HepG2 (cell line): ENCODE results near the gene TCF3. TPM values are rescaled to one million over a fixed set of nuclear protein-coding genes. Genes with fewer than 3 reads are reported as not detected.
A peak's percentile ranks its signal among the peaks of the same experiment; 100 is the strongest.

ENCODE experiments used
- HMG20B ChIP-seq: conservative IDR thresholded peaks from 2 replicates; pipeline ENCODE4 v1.6.1; 2016; ENCODE audit warnings: missing genetic modification reagents, missing compliant biosample characterization
- MED8 ChIP-seq: sonication (generic); formaldehyde crosslinking; IDR thresholded peaks from 2 replicates; pipeline ENCODE4 v1.8.1; 2023; ENCODE audit warnings: mild to moderate bottlenecking, missing genetic modification reagents; ENCODE audit not compliant: insufficient replicate concordance
- U2AF2 ChIP-seq: fragments of 200-400 bp; formaldehyde crosslinking; IDR thresholded peaks from 2 replicates; pipeline ENCODE4 v1.6.1; 2017; ENCODE audit warnings: low read depth, mild to moderate bottlenecking, low read length
- YEATS4 ChIP-seq: sonication (generic); formaldehyde crosslinking; IDR thresholded peaks from 2 replicates; pipeline ENCODE4 v1.4.0; 2020; ENCODE audit warnings: missing genetic modification reagents, borderline replicate concordance
- polyA plus RNA-seq, 8 experiments: library from polyadenylated mRNA; depleted of rRNA in 3 of 8; stranded (reverse) in 7 of 8; unstranded in 1 of 8; fragments of >200 nt; fragmentation: Illumina TruSeq in 4 of 8; extraction: Trizol in 4 of 8; gene quantifications; 2 replicates each; pipeline versions ENCODE4 v1.2.1 to v1.2.3, GENCODE V29; 2011 to 2016; ENCODE audit warnings: low read depth in 4 of 8, missing spikeins in 1 of 8, mixed read lengths in 1 of 8; ENCODE audit not compliant: insufficient read depth in 1 of 8
- total RNA-seq, 5 experiments: library from RNA; depleted of rRNA; stranded (reverse); fragments of >200 nt; fragmentation: Illumina TruSeq; extraction: Trizol; gene quantifications; 2 replicates each; pipeline ENCODE4 v1.2.3, GENCODE V29; 2016; ENCODE audit warnings: low read depth in 1 of 5
- TF ChIP-seq, protein P1 (sequence below): sonication (generic); formaldehyde crosslinking; IDR thresholded peaks from one replicate; pipeline ENCODE4 v1.5.1; 2020; ENCODE audit warnings: mild to moderate bottlenecking, missing genetic modification reagents; ENCODE audit errors: not compliant biosample characterization
- TF ChIP-seq, protein P2 (sequence below): sonication (generic); formaldehyde crosslinking; IDR thresholded peaks from 2 replicates; pipeline ENCODE4 v1.8.1; 2022; ENCODE audit warnings: low read depth, mild to moderate bottlenecking, missing genetic modification reagents
- TF ChIP-seq, protein P3 (sequence below): sonication (generic); formaldehyde crosslinking; IDR thresholded peaks from 2 replicates; pipeline ENCODE4 v1.5.0; 2020; ENCODE audit warnings: mild to moderate bottlenecking, missing genetic modification reagents
- TF ChIP-seq, protein P4 (sequence below), 2 experiments: sonication (generic) in 1 of 2; formaldehyde crosslinking in 1 of 2; IDR thresholded peaks; 2 replicates each; pipeline versions ENCODE4 v1.6.1 to v1.9.0; 2014 to 2022; ENCODE audit warnings: antibody characterized with exemption in 1 of 2, borderline replicate concordance in 1 of 2, inconsistent platforms in 1 of 2, low read depth in 1 of 2, missing genetic modification reagents in 1 of 2

TCF3 gene
- total and polyA plus RNA-seq, 2 of the 13 experiments (the other 11 are each of a cell fraction or from before 2014, with no cell fraction given), result 51.4 to 53.2 TPM

DNA sequence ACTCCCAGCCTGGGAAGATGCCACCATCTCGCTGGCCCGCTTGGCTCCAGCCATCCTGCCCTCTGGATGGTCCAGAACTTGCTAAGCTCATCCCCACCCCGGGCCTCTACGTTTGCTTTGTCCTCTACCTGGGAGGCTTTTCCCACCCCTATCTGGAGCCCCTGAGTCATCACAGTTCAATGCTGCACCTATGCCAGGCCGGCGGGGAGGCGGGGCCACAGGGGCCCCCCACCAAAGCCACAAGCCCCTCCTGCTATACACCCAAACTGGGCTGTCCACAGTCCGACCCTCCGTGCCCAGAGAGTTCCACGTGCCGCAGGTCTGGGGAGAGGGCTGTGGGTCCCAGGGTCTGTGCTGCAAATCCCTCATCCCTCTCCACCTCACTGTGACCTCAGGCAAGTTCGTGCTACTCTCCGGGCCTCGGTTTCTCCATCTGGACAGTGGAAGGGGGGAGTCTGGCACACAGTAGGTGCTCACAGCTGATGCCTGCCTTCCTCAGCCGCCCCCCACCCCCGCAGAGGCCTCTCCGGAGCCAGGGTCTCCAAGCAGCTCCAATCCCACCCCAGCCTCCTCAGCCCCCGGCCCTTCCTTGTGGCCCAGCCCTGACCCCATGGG, 1.9 kb upstream of the TCF3 start (continued):
- TF ChIP-seq, protein P1, sequence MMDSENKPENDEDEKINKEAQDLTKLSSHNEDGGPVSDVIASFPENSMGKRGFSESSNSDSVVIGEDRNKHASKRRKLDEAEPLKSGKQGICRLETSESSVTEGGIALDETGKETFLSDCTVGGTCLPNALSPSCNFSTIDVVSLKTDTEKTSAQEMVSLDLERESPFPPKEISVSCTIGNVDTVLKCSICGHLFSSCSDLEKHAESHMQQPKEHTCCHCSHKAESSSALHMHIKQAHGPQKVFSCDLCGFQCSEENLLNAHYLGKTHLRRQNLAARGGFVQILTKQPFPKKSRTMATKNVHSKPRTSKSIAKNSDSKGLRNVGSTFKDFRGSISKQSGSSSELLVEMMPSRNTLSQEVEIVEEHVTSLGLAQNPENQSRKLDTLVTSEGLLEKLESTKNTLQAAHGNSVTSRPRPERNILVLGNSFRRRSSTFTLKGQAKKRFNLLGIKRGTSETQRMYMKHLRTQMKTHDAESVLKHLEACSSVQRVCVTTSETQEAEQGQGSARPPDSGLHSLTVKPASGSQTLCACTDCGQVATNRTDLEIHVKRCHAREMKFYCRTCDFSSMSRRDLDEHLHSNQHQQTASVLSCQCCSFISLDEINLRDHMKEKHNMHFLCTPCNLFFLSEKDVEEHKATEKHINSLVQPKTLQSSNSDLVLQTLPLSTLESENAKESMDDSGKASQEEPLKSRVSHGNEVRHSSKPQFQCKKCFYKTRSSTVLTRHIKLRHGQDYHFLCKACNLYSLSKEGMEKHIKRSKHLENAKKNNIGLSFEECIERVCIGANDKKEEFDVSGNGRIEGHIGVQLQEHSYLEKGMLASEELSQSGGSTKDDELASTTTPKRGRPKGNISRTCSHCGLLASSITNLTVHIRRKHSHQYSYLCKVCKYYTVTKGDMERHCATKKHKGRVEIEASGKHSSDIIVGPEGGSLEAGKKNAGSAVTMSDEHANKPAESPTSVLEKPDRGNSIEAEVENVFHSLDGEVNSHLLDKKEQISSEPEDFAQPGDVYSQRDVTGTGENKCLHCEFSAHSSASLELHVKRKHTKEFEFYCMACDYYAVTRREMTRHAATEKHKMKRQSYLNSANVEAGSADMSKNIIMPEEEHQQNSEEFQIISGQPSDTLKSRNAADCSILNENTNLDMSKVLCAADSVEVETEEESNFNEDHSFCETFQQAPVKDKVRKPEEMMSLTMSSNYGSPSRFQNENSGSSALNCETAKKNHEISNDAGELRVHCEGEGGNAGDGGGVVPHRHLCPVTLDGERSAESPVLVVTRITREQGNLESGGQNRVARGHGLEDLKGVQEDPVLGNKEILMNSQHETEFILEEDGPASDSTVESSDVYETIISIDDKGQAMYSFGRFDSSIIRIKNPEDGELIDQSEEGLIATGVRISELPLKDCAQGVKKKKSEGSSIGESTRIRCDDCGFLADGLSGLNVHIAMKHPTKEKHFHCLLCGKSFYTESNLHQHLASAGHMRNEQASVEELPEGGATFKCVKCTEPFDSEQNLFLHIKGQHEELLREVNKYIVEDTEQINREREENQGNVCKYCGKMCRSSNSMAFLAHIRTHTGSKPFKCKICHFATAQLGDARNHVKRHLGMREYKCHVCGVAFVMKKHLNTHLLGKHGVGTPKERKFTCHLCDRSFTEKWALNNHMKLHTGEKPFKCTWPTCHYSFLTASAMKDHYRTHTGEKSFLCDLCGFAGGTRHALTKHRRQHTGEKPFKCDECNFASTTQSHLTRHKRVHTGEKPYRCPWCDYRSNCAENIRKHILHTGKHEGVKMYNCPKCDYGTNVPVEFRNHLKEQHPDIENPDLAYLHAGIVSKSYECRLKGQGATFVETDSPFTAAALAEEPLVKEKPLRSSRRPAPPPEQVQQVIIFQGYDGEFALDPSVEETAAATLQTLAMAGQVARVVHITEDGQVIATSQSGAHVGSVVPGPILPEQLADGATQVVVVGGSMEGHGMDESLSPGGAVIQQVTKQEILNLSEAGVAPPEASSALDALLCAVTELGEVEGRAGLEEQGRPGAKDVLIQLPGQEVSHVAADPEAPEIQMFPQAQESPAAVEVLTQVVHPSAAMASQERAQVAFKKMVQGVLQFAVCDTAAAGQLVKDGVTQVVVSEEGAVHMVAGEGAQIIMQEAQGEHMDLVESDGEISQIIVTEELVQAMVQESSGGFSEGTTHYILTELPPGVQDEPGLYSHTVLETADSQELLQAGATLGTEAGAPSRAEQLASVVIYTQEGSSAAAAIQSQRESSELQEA (CRISPR knock-in tag), result no peak
- TF ChIP-seq, protein P2, sequence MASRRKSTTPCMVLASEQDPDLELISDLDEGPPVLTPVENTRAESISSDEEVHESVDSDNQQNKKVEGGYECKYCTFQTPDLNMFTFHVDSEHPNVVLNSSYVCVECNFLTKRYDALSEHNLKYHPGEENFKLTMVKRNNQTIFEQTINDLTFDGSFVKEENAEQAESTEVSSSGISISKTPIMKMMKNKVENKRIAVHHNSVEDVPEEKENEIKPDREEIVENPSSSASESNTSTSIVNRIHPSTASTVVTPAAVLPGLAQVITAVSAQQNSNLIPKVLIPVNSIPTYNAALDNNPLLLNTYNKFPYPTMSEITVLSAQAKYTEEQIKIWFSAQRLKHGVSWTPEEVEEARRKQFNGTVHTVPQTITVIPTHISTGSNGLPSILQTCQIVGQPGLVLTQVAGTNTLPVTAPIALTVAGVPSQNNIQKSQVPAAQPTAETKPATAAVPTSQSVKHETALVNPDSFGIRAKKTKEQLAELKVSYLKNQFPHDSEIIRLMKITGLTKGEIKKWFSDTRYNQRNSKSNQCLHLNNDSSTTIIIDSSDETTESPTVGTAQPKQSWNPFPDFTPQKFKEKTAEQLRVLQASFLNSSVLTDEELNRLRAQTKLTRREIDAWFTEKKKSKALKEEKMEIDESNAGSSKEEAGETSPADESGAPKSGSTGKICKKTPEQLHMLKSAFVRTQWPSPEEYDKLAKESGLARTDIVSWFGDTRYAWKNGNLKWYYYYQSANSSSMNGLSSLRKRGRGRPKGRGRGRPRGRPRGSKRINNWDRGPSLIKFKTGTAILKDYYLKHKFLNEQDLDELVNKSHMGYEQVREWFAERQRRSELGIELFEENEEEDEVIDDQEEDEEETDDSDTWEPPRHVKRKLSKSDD, result no peak
- TF ChIP-seq HMG20B (no peak), YEATS4 (CRISPR knock-in tag) (no peak), U2AF2 (no peak), MED8 (no peak)
- TF ChIP-seq, protein P3, sequence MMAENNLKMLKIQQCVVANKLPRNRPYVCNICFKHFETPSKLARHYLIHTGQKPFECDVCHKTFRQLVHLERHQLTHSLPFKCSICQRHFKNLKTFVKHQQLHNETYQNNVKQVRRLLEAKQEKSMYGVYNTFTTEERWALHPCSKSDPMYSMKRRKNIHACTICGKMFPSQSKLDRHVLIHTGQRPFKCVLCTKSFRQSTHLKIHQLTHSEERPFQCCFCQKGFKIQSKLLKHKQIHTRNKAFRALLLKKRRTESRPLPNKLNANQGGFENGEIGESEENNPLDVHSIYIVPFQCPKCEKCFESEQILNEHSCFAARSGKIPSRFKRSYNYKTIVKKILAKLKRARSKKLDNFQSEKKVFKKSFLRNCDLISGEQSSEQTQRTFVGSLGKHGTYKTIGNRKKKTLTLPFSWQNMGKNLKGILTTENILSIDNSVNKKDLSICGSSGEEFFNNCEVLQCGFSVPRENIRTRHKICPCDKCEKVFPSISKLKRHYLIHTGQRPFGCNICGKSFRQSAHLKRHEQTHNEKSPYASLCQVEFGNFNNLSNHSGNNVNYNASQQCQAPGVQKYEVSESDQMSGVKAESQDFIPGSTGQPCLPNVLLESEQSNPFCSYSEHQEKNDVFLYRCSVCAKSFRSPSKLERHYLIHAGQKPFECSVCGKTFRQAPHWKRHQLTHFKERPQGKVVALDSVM (CRISPR knock-in tag), result peak; percentile 77
- TF ChIP-seq, protein P4, sequence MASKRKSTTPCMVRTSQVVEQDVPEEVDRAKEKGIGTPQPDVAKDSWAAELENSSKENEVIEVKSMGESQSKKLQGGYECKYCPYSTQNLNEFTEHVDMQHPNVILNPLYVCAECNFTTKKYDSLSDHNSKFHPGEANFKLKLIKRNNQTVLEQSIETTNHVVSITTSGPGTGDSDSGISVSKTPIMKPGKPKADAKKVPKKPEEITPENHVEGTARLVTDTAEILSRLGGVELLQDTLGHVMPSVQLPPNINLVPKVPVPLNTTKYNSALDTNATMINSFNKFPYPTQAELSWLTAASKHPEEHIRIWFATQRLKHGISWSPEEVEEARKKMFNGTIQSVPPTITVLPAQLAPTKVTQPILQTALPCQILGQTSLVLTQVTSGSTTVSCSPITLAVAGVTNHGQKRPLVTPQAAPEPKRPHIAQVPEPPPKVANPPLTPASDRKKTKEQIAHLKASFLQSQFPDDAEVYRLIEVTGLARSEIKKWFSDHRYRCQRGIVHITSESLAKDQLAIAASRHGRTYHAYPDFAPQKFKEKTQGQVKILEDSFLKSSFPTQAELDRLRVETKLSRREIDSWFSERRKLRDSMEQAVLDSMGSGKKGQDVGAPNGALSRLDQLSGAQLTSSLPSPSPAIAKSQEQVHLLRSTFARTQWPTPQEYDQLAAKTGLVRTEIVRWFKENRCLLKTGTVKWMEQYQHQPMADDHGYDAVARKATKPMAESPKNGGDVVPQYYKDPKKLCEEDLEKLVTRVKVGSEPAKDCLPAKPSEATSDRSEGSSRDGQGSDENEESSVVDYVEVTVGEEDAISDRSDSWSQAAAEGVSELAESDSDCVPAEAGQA (IDR thresholded peaks at IDR 0.05; ENCODE audit: low read depth), result no peak
- TF ChIP-seq, protein P4 (CRISPR knock-in tag; IDR thresholded peaks at IDR 0.05; ENCODE audit: borderline replicate concordance), result no peak
